NT2/D1 (cell line): ENCODE data around the gene ZSCAN1.

Source experiments
- DNase-seq: peaks from one replicate; pipeline ENCODE4 v3.0.0-alpha.2; 2011; ENCODE audit warnings: low read depth, low spot score
- H3K27me3 ChIP-seq: 2 replicates; pipeline ENCODE4 v1.6.0; 2011; ENCODE audit warnings: mild to moderate bottlenecking; ENCODE audit not compliant: insufficient read length, insufficient read depth
- H3K36me3 ChIP-seq: 2 replicates; pipeline ENCODE4 v1.6.1; 2011; ENCODE audit warnings: mild to moderate bottlenecking, low read length, mixed read lengths; ENCODE audit not compliant: insufficient read depth, insufficient read length
- H3K4me1 ChIP-seq: 2 replicates; pipeline ENCODE4 v1.5.1; 2011; ENCODE audit not compliant: insufficient read depth, insufficient read length
- H3K4me3 ChIP-seq: 2 replicates; pipeline ENCODE4 v1.5.1; 2011; ENCODE audit warnings: low read depth; ENCODE audit not compliant: insufficient read length
- H3K9ac ChIP-seq: 2 replicates; pipeline ENCODE4 v1.6.0; 2011; ENCODE audit warnings: low read depth; ENCODE audit not compliant: insufficient read length
- H3K9me3 ChIP-seq: 2 replicates; pipeline ENCODE4 v1.5.1; 2011; ENCODE audit warnings: mild to moderate bottlenecking, low read length; ENCODE audit not compliant: insufficient read depth
- SUZ12 ChIP-seq: IDR thresholded peaks from 2 replicates; pipeline ENCODE4 v1.6.1; 2011; ENCODE audit not compliant: insufficient read length, insufficient read depth; ENCODE audit errors: extremely low read depth
- YY1 ChIP-seq: IDR thresholded peaks from 2 replicates; pipeline ENCODE4 v1.6.1; 2011; ENCODE audit not compliant: insufficient read length, insufficient read depth
- ZNF274 ChIP-seq: IDR thresholded peaks from 2 replicates; pipeline ENCODE4 v1.6.1; 2011; ENCODE audit warnings: mild to moderate bottlenecking, low read depth, low read length

The ZSCAN1 gene

GRCh38 chr19:58040751-58041525 is 7.1 kb downstream of the ZSCAN1 start:
- DNase-seq: no peak
- Histone ChIP-seq H3K27me3 (no peaks in the 10 kb centered on the region), H3K4me3 (no peak overlapping the region), H3K9me3 (no peaks in the 10 kb centered on the region), H3K36me3 (no peaks in the 10 kb centered on the region), H3K4me1 (peaks cover 8% of the 10 kb centered on the region), H3K9ac (no peak overlapping the region)
- TF ChIP-seq SUZ12: no peak
- no peak for TF ChIP-seq YY1
- TF ChIP-seq ZNF274: no peak

GRCh38 chr19:58042495-58043340 is 8.9 kb downstream of the ZSCAN1 start:
- Histone ChIP-seq H3K27me3 (no peaks in the 10 kb centered on the region), H3K4me1 (peaks cover 8% of the 10 kb centered on the region), H3K9me3 (no peaks in the 10 kb centered on the region), H3K36me3 (no peaks in the 10 kb centered on the region), H3K4me3 (no peak overlapping the region), H3K9ac (no peak overlapping the region)
- TF ChIP-seq SUZ12 (no peak), YY1 (no peak), ZNF274 (no peak)
- no peak for DNase-seq

- no peak overlapping the region for H3K9ac ChIP-seq
These were observed 10.6 kb downstream of the ZSCAN1 start for GRCh38 chr19:58044391-58044790.

GRCh38 chr19:58044886-58045285 is 11.1 kb downstream of the ZSCAN1 start:
- no peak overlapping the region for H3K4me3 ChIP-seq
- H3K36me3 ChIP-seq: no peaks in the 10 kb centered on the region

More at GRCh38 chr19:58044391-58044790, 10.6 kb downstream of the ZSCAN1 start:
- Histone ChIP-seq H3K4me3 (no peak overlapping the region), H3K4me1 (no peaks in the 10 kb centered on the region), H3K27me3 (no peaks in the 10 kb centered on the region), H3K36me3 (no peaks in the 10 kb centered on the region), H3K9me3 (peaks cover 8% of the 10 kb centered on the region; the same call in 1 of the 2 replicates)
- DNase-seq: no peak
- TF ChIP-seq ZNF274 (no peak), YY1 (no peak), SUZ12 (no peak)

GRCh38 chr19:58045411-58046050 is 11.7 kb downstream of the ZSCAN1 start:
- Histone ChIP-seq H3K4me3 (no peak overlapping the region), H3K36me3 (no peaks in the 10 kb centered on the region), H3K4me1 (no peaks in the 10 kb centered on the region), H3K9me3 (peaks cover 19% of the 10 kb centered on the region), H3K27me3 (no peaks in the 10 kb centered on the region), H3K9ac (no peak overlapping the region)
- no peak for DNase-seq
- TF ChIP-seq YY1 (no peak), ZNF274 (no peak), SUZ12 (no peak)

More at GRCh38 chr19:58044886-58045285, 11.1 kb downstream of the ZSCAN1 start:
- Histone ChIP-seq H3K9me3 (peaks cover 13% of the 10 kb centered on the region), H3K27me3 (no peaks in the 10 kb centered on the region), H3K9ac (no peak overlapping the region), H3K4me1 (no peaks in the 10 kb centered on the region)
- TF ChIP-seq SUZ12 (no peak), ZNF274 (no peak), YY1 (no peak)
- DNase-seq: no peak

- H3K36me3 ChIP-seq: no peaks in the 10 kb centered on the region
- H3K27me3 ChIP-seq: no peaks in the 10 kb centered on the region
- TF ChIP-seq SUZ12: no peak
- TF ChIP-seq YY1: no peak
- TF ChIP-seq ZNF274: no peak
- H3K9ac ChIP-seq: no peak overlapping the region
- no peak overlapping the region for H3K4me3 ChIP-seq
- peaks cover 28% of the 10 kb centered on the region for H3K9me3 ChIP-seq
- H3K4me1 ChIP-seq: no peaks in the 10 kb centered on the region
- no peak for DNase-seq
These were observed 13.0 kb downstream of the ZSCAN1 start for GRCh38 chr19:58046856-58047255.
